Muscle layer of colon (tissue), 2 donors: ENCODE data around the gene TEPSIN.

ENCODE experiments used
- H3K27ac ChIP-seq: one replicate; pipeline ENCODE4 v1.7.0; 2013; ENCODE audit warnings: low read depth, mild to moderate bottlenecking, low read length, moderate library complexity
- H3K27me3 ChIP-seq, 2 donors: one replicate each; pipeline ENCODE4 v1.7.0; 2013; ENCODE audit warnings: low read length in 2 of 2, mild to moderate bottlenecking in 2 of 2; ENCODE audit not compliant: insufficient read depth in 2 of 2, control insufficient read depth in 1 of 2
- H3K36me3 ChIP-seq: one replicate; pipeline ENCODE4 v1.7.0; 2013; ENCODE audit warnings: mild to moderate bottlenecking, low read length; ENCODE audit not compliant: insufficient read depth
- H3K4me1 ChIP-seq: one replicate; pipeline ENCODE4 v1.7.0; 2013; ENCODE audit warnings: mild to moderate bottlenecking, low read length; ENCODE audit not compliant: insufficient read depth
- H3K4me3 ChIP-seq, 2 donors: one replicate each; pipeline ENCODE4 v1.7.0; 2013; ENCODE audit warnings: low read length in 2 of 2, low read depth in 1 of 2, mild to moderate bottlenecking in 1 of 2, moderate library complexity in 1 of 2
- H3K9ac ChIP-seq: one replicate; pipeline ENCODE4 v1.7.0; 2013; ENCODE audit warnings: low read length
- H3K9me3 ChIP-seq: one replicate; pipeline ENCODE4 v1.7.0; 2013; ENCODE audit warnings: mild to moderate bottlenecking, low read length
- donor health status: abdominal sarcoma.
- donor health status: Adenocarcinoma of cecum.

Gene TEPSIN

GRCh38 chr17:81197831-81198490, 40.9 kb downstream of the TEPSIN start:
- no peak overlapping the region for H3K27ac ChIP-seq
- no peak overlapping the region for H3K9ac ChIP-seq
- H3K36me3 ChIP-seq = no peaks in the 10 kb centered on the region

GRCh38 chr17:81197409-81197795, 41.5 kb downstream of the TEPSIN start:
- H3K4me3 ChIP-seq = no peak overlapping the region
- no peaks in the 10 kb centered on the region for H3K4me1 ChIP-seq
- no peak overlapping the region for H3K9ac ChIP-seq
- no peaks in the 10 kb centered on the region for H3K36me3 ChIP-seq
- H3K9me3 ChIP-seq = no peaks in the 10 kb centered on the region
- H3K27me3 ChIP-seq = no peaks in the 10 kb centered on the region
- no peak overlapping the region for H3K27ac ChIP-seq

More at GRCh38 chr17:81197831-81198490, 40.9 kb downstream of the TEPSIN start:
- no peaks in the 10 kb centered on the region for H3K4me1 ChIP-seq
- no peaks in the 10 kb centered on the region for H3K9me3 ChIP-seq
- H3K27me3 ChIP-seq = no peaks in the 10 kb centered on the region
- H3K4me3 ChIP-seq = no peak overlapping the region

- no peak overlapping the region for H3K9ac ChIP-seq
- no peaks in the 10 kb centered on the region for H3K36me3 ChIP-seq
- H3K4me1 ChIP-seq = no peaks in the 10 kb centered on the region
- H3K9me3 ChIP-seq = no peaks in the 10 kb centered on the region
- no peak overlapping the region for H3K4me3 ChIP-seq
- H3K27ac ChIP-seq = no peak overlapping the region
- H3K27me3 ChIP-seq = no peaks in the 10 kb centered on the region
These were observed 42.1 kb downstream of the TEPSIN start for GRCh38 chr17:81196505-81197408.

- no peak overlapping the region for H3K4me3 ChIP-seq
- H3K27ac ChIP-seq = no peak overlapping the region
- no peaks in the 10 kb centered on the region for H3K36me3 ChIP-seq
- H3K4me1 ChIP-seq = no peaks in the 10 kb centered on the region
- no peak overlapping the region for H3K9ac ChIP-seq
- no peaks in the 10 kb centered on the region for H3K27me3 ChIP-seq
- H3K9me3 ChIP-seq = no peaks in the 10 kb centered on the region
These were observed 42.8 kb downstream of the TEPSIN start for GRCh38 chr17:81195941-81196495.

GRCh38 chr17:81194941-81195901, 43.6 kb downstream of the TEPSIN start:
- Histone ChIP-seq H3K4me3 (no peak overlapping the region), H3K27ac (no peak overlapping the region), H3K9ac (no peak overlapping the region), H3K9me3 (no peaks in the 10 kb centered on the region), H3K4me1 (no peaks in the 10 kb centered on the region), H3K27me3 (no peaks in the 10 kb centered on the region), H3K36me3 (no peaks in the 10 kb centered on the region)

- no peak overlapping the region for H3K27ac ChIP-seq
These were observed 44.6 kb downstream of the TEPSIN start for GRCh38 chr17:81194225-81194760.

GRCh38 chr17:81193470-81194224, 45.2 kb downstream of the TEPSIN start:
- Histone ChIP-seq H3K27me3 (no peaks in the 10 kb centered on the region), H3K9ac (no peak overlapping the region), H3K9me3 (no peaks in the 10 kb centered on the region), H3K4me1 (no peaks in the 10 kb centered on the region), H3K4me3 (no peak overlapping the region), H3K36me3 (no peaks in the 10 kb centered on the region), H3K27ac (no peak overlapping the region)

More at GRCh38 chr17:81194225-81194760, 44.6 kb downstream of the TEPSIN start:
- Histone ChIP-seq H3K9ac (no peak overlapping the region), H3K9me3 (no peaks in the 10 kb centered on the region), H3K4me3 (no peak overlapping the region), H3K27me3 (no peaks in the 10 kb centered on the region), H3K4me1 (no peaks in the 10 kb centered on the region), H3K36me3 (no peaks in the 10 kb centered on the region)

GRCh38 chr17:81193051-81193410, 45.8 kb downstream of the TEPSIN start:
- no peaks in the 10 kb centered on the region for H3K27me3 ChIP-seq
- no peak overlapping the region for H3K9ac ChIP-seq
- H3K36me3 ChIP-seq = no peaks in the 10 kb centered on the region
- no peak overlapping the region for H3K4me3 ChIP-seq
- no peaks in the 10 kb centered on the region for H3K4me1 ChIP-seq
- H3K9me3 ChIP-seq = no peaks in the 10 kb centered on the region
- H3K27ac ChIP-seq = no peak overlapping the region

GRCh38 chr17:81192386-81193050, 46.3 kb downstream of the TEPSIN start:
- no peaks in the 10 kb centered on the region for H3K36me3 ChIP-seq
- H3K9ac ChIP-seq = no peak overlapping the region
- no peak overlapping the region for H3K4me3 ChIP-seq
- no peaks in the 10 kb centered on the region for H3K9me3 ChIP-seq
- no peaks in the 10 kb centered on the region for H3K27me3 ChIP-seq
- H3K27ac ChIP-seq = no peak overlapping the region
- no peaks in the 10 kb centered on the region for H3K4me1 ChIP-seq

- no peak overlapping the region for H3K27ac ChIP-seq
- no peaks in the 10 kb centered on the region for H3K27me3 ChIP-seq
- H3K9ac ChIP-seq = no peak overlapping the region
- H3K4me1 ChIP-seq = no peaks in the 10 kb centered on the region
- H3K4me3 ChIP-seq = no peak overlapping the region
- no peaks in the 10 kb centered on the region for H3K9me3 ChIP-seq
- no peaks in the 10 kb centered on the region for H3K36me3 ChIP-seq
These were observed 47.2 kb downstream of the TEPSIN start for GRCh38 chr17:81191646-81192045.
